GM21360 (cell line): ENCODE data around the gene SDK2.
"Not testable (repeated sequence)": the region's sequence is repeated elsewhere in the genome, so short reads cannot be mapped to it uniquely, and the experiment has no call there.

Experiments used
- ATAC-seq: cut with Tn5 transposase; IDR thresholded peaks from one replicate; pipeline ENCODE4 v1.9.1; 2021; ENCODE audit warnings: mild to moderate bottlenecking, moderate library complexity; ENCODE audit not compliant: unreplicated experiment

Gene SDK2

GRCh38 chr17:73335591-73336407 lies 308.4 kb downstream of the SDK2 start:
- no peak for ATAC-seq

- no peak for ATAC-seq
Measured at GRCh38 chr17:73334771-73335513, 309.3 kb downstream of the SDK2 start.

GRCh38 chr17:73333445-73333844 lies 310.8 kb downstream of the SDK2 start:
- not testable (repeated sequence) for ATAC-seq

- no peak for ATAC-seq
Measured at GRCh38 chr17:73331060-73331459, 313.2 kb downstream of the SDK2 start.

DNA sequence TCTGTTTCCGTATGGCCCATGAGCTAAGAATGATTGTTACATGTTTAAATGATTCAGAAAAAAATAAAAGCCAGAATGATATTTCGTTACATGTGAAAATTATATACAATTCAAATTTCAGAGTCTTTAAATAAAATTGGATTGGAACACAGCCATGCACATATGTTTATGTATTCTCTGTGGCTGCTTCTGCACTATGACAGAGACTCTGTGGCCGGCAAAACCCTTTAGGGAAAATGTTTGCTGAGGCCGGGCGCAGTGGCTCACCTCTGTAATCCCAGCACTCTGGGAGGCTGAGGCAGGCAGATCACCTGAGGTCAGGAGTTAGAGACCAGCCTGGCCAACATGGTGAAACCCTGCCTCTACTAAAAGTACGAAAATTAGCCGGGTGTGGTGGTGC lies 316.6 kb downstream of the SDK2 start:
- ATAC-seq: no peak

DNA sequence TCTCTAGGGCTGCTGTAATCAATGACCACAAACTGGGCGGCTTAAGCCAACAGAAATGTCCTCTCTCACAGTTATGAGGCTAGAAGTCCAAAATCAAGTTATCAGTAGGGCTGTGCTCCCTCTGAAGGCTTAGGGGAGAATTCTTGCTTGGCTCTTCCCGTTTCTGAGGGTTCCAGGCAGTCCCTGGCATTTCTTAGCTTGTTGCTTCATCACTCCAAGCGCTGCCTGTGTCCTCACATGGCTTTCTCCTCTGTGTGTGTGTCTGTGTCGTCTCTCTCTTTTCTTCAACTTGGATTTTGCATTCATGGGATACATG lies 318.8 kb downstream of the SDK2 start:
- no peak for ATAC-seq

- no peak for ATAC-seq
Measured at GRCh38 chr17:73324711-73325526, 319.3 kb downstream of the SDK2 start.

GRCh38 chr17:73324160-73324475 lies 320.1 kb downstream of the SDK2 start:
- ATAC-seq: no peak

- ATAC-seq: no peak
Measured at GRCh38 chr17:73323409-73324159, 320.7 kb downstream of the SDK2 start.

DNA sequence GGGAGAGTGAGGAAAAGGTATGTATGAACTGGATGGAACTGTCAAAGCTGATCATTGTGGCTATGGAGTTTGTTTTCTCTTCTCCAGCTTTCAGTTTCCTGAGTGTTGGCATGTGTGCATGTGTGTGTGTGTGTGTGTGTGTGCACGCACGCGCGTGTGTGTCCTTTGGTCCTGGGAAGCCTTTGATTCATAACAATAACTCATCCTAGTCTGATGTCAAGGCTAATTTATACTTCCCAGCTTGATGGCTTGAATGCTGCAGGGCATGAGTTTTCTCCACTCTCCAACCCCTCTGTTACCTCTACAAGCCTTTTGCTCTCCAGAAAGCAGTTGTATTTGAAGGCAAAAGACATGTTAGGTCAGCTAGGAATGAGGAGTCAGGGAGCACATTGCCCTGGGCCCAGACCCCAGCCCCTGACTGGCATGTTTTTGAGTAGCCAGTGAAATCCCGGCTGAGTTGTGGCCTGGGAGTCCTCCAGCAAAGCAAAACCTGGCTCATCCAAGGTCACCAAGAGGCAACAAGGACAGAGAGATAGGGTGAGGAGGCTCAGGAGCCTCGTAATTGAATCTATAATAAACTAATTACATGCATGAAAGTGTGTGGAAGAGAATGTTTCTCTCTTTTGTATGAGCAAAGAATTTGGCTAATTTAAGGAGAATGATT lies 323.5 kb downstream of the SDK2 start:
- no peak for ATAC-seq

- no peak for ATAC-seq
Measured at GRCh38 chr17:73319766-73320165, 324.5 kb downstream of the SDK2 start.

DNA sequence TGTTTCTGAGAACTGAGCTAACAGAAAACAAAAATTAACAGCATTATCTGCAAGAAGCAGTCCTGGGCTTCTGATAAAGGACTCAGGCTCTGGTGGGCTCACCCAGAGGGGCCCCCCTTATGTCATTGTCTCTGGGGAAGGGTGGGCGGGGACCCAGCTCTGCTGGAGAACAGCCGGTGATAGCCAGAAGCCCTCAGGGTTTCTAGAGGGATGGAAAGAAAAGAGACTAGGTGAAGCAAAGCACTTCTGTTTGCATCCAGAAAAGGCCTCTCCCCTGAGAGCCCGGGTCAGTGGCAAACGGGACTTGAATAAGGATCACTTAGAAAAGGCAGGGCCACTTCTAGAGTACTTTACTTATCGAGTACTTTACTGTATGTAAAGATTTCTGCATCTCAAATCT lies 325.4 kb downstream of the SDK2 start:
- ATAC-seq: no peak

GRCh38 chr17:73318427-73318813 lies 325.8 kb downstream of the SDK2 start:
- ATAC-seq: no peak

DNA sequence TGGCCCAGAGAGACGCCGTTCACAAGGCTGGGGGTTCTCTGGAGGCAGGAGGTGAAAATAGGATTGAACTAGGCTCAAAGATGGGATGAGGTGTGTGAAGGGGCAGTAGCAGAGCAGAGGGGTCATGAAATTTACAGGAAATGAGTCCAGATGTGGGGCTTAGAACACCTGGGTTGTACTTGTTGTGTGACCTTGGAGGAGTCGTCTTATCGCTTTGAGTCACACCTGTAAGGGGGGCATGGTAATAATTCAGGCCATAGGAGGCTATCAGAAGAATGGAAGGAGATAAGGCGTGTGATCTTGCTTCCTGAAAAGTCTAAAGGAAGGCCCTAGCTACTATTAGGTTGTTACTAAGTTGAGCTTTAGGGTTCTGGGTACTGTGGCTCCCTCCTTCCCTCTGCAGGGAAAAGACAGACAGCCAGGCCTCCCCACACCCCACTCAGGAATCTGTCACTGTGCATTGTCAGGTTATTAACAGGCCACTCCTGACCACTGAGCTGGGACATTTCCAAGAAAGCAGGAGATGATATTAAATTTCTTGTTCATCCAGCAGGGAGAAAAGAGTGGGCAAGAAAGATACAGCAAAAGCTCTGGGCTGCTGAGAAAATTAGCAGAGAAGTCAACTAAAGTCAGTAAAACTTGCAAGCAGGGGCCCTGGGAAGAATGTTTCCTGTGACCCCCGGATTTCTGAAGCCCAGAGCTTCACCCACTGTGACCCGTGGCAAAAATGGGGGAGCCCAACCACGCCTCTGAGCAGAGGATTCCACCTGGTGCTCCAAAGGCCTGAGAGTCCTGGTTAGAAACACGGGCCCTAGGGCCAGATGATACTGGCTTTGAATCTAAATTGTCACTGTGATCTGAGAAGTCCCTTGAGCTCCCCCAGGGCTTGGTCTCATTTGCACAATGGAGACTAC lies 326.5 kb downstream of the SDK2 start:
- no peak for ATAC-seq

GRCh38 chr17:73316919-73317505 lies 327.2 kb downstream of the SDK2 start:
- no peak for ATAC-seq

GRCh38 chr17:73315471-73315870 lies 328.8 kb downstream of the SDK2 start:
- ATAC-seq: no peak

DNA sequence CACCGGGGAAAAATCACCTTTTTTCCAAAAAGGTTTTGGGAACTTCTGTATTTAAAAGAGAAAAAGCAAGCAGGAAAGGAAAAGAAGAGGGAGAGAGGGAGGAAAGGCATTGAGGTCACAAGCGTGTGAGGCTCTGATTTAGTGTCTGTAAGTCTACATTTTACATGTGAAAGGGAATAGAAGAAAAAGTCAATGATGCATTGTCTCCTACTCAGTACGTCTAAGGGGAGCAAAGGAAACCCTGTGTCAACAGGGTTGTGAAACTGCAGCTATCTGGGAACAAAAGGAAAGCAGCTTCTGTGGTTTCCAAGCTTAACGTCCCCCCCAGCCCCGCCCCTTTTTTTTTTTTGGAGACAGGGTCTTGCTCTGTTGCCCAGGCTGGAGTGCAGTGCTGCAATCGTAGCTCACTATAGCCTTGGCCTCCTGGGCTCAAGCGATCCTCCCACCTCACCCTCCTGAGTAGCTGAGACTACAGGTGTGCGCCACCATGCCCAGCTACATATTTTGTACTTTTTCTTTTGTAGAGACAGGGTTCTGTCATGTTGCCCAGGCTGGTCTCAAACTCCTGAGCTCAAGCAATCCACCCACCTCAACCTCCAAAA lies 330.6 kb downstream of the SDK2 start:
- no peak for ATAC-seq

GRCh38 chr17:73312887-73313286 lies 331.4 kb downstream of the SDK2 start:
- ATAC-seq: not testable (repeated sequence)
